ENCODE data around the gene ABTB2.

- TF ChIP-seq RAD21 (IDR thresholded peaks at IDR 0.05; ENCODE audit: low read length) (no peak), GABPA (IDR thresholded peaks at IDR 0.05; ENCODE audit: low read depth) (no peak), POLR2AphosphoS5 (IDR thresholded peaks at IDR 0.05; ENCODE audit: low read depth, low read length) (no peak), FOXM1 (IDR thresholded peaks at IDR 0.05; ENCODE audit: low read depth) (no peak), TEAD4 (IDR thresholded peaks at IDR 0.05; ENCODE audit: borderline replicate concordance, insufficient read depth) (no peak), CTCF (IDR thresholded peaks at IDR 0.05) (no peak)
These were observed 151.2 kb downstream of the ABTB2 start for GRCh38 chr11:34206407-34207300.

Measured in SK-N-SH (cell line).